VCaP (cell line): ENCODE data around the gene CTXND1.

Experiments
- H3K27ac ChIP-seq: fragments of 450-650 bp; 2 replicates; pipeline ENCODE4 v1.5.1; 2017
- CTCF ChIP-seq: fragments of 450-650 bp; conservative IDR thresholded peaks from 2 replicates; pipeline ENCODE4 v1.5.1; 2017; ENCODE audit warnings: mild to moderate bottlenecking, moderate library complexity

Gene CTXND1

GRCh38 chr15:80153900-80154299 is 98.1 kb downstream of the CTXND1 start:
- H3K27ac ChIP-seq: peak overlapping the region; percentile 73
- no peak for TF ChIP-seq CTCF

- TF ChIP-seq CTCF: no peak
- peak within 1 kb of the TSS; percentile 73 for H3K27ac ChIP-seq
Measured at GRCh38 chr15:80152896-80153876, 98.8 kb downstream of the CTXND1 start, which contains the start of gene FAH. Gene FAH, plus strand, starts transcription at chr15:80152999. Its CDS starts 56 bp downstream, at chr15:80153055.

- TF ChIP-seq CTCF: no peak
- H3K27ac ChIP-seq: peak overlapping the region; percentile 73
Measured at GRCh38 chr15:80152180-80152895, 99.7 kb downstream of the CTXND1 start.

GRCh38 chr15:80151576-80151975 is 100.4 kb downstream of the CTXND1 start:
- TF ChIP-seq CTCF: no peak
- H3K27ac ChIP-seq: peak overlapping the region; percentile 47

- H3K27ac ChIP-seq: peak overlapping the region; percentile 47
Measured at GRCh38 chr15:80151148-80151547, 100.9 kb downstream of the CTXND1 start.

More at GRCh38 chr15:80151148-80151547, 100.9 kb downstream of the CTXND1 start:
- TF ChIP-seq CTCF: no peak
